ENCODE results near the gene PDLIM7. TPM values are rescaled to one million over a fixed set of nuclear protein-coding genes. Genes with fewer than 3 reads are reported as not detected.

PDLIM7 gene
- total RNA-seq, 1 donor from 2014 or later = 24.4 TPM

DNA sequence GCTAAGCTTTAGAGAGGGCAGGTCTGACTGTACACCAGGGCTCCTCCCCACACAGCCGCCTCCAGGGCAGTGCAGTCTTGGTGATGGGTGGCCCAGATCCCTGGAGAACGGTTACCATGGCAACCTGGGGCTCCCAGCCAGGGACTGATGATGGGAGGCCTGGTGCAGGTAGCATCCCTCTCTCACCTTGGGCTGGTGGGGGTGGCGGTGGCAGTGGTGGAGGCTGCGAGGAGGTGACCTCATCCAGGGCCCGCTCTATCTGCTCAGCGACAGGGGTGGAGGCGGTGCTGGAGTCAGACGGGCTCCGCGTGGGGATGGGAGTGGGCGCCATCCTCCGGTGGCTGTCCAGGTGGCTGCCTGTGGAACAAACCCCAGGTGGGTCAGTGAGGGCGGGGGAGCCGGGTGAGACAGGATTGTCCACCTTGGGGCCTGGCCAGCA, 38.5 kb downstream of the PDLIM7 start:
- no peak for DNase-seq (ENCODE audit: low read depth in 2 of 2)

DNA sequence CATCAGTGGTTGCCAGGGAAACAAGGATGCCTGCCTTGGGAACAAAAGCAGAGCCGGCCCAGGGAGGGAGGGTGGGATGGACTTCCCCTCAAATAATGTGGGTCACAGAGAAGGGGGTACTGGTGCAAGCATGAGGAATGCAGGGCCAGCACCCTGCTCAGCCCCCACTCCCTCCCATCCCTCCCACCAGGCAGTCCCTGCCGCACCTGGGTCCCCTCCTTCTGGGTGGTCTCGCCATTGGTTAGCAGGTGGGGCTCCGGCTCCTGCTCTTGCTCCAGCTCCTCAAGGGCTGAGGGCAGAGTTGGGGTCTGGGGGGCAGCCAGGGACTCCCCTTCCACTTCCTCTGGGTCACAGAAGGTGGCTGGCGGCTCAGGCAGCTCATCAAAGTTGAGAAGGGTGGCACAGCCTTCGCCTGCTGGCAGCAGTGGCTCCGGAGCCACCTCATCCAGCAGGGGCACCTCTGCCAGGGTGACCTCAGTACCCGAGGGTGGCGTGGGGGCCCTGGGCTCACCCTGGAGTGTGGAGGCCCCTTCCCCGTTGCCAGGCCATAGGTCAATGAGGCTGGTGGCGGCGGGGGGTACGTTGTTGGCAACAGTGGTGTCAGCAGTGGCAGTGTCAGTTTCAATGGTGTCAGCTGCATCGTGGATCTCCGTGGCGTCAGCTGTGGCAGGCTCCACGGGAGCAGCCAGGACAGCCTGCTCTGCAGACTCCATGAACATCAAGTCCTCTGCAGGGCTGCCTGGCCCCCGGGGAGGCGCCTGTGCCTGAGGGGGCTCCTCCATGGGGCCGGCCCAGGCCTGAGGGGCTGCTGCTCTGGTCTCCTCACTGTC, 39.3 kb downstream of the PDLIM7 start:
- DNase-seq (ENCODE audit: low read depth in 2 of 2) = no peak

DNA sequence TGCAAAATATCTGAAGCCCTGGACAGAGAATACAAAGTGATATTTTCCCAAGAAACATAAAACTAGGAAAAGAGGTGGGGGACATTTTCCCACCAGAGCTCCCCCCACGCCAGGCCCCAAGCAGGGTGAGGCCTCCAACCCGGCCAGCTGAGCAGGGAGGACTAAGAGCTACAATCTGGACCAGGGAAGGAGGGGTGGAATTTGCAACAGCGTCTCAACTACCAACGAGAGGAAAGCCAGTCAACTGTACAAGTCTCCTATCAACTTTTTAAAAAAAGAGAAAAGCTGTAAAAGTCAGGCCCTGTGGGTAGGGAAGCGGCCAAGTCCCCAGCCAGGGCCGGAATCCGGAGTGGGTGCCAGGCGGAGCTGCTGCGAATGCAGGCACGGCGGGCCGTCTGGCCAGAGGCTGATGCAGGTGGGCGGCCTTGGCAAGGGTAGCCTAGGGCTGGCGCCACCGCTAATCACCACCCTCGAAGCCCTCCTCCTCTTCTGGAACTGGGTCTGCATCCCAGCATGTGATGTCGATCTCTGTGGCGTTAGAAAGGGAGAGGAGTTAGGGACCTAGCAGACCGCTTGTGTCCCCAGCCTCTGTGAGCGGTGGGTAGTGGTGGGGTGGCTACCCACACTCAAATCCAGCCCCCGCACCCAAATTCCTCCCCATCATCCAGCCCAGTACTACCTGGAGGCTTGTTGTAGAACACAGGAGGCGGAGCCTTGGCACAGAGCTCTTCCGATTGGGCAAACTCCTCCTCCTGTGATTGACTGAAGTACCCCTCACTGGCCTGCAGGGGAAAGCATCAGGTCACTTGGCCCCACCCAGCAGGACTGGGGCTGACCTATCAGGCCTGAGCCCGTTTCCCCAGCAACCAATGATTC, 40.2 kb downstream of the PDLIM7 start:
- peak; percentile 98 for DNase-seq (ENCODE audit: low read depth in 2 of 2)

DNA sequence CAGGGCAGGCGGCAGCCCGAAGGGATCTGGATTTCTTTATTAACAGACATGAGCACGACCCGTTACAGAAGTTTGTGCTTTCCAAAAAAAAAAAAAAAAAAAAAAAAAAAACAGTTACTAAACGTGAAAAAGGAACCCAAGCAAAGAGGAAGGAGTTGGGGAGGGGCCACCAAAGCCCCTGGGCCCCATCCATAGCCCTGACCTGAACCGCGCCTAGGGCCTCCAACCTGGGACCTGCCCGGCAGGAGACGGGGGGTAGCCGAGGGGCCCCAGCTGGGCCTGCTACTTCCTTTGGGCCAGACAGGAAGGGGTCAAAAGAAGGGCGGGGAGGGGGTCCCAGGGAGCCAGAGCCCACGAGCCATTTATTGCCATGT, 40.8 kb downstream of the PDLIM7 start:
- no peak for DNase-seq (ENCODE audit: low read depth in 2 of 2)

DNA sequence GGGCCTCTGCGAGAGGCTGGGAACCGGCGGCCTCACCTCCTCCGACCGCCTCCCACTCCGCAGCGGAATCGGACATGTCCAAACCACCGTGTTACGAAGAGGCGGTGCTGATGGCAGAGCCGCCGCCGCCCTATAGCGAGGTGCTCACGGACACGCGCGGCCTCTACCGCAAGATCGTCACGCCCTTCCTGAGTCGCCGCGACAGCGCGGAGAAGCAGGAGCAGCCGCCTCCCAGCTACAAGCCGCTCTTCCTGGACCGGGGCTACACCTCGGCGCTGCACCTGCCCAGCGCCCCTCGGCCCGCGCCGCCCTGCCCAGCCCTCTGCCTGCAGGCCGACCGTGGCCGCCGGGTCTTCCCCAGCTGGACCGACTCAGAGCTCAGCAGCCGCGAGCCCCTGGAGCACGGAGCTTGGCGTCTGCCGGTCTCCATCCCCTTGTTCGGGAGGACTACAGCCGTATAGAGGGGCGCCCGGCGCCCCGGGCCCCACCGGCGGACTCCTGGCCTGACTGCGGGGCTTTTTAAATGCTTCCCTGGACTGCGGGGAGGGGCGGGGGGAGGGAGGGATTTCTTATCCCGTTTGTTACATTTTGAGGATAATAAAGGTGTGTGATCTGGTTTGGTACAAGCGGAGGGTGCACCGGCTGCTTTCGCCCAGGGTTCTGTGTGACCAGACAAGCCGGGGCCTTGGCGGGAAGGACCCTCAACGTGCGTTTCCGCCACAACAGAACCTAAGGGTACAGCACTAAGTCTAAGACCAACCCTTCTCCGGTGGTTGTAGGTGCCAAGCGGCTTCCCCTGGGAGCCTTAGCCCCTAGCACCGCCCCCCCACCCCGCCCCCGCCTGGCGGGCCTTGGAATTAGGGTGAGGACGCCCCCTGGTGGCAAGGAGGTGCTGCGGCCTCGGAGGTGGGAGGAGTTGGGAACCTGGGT, 41.5 kb downstream of the PDLIM7 start:
- DNase-seq (ENCODE audit: low read depth in 2 of 2) = peak; percentile 87 to 89

DNA sequence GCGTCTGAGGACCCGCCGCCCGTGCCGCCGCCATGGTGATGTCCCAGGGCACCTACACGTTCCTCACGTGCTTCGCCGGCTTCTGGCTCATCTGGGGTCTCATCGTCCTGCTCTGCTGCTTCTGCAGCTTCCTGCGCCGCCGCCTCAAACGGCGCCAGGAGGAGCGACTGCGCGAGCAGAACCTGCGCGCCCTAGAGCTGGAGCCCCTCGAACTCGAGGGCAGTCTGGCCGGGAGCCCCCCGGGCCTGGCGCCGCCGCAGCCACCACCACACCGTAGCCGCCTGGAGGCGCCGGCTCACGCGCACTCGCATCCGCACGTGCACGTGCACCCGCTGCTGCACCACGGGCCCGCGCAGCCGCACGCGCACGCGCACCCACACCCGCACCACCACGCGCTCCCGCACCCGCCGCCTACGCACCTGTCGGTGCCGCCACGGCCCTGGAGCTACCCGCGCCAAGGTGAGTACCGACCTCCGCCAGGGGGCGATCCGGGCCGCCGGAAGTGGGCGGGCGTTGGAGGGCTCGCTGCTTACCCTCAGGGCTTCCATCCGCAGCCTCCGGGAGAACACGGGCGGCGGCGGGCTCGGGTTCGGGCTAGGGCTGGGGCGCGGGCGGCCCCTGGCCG, 42.3 kb downstream of the PDLIM7 start:
- DNase-seq (ENCODE audit: low read depth in 2 of 2) = peak; percentile 69 to 84

DNA sequence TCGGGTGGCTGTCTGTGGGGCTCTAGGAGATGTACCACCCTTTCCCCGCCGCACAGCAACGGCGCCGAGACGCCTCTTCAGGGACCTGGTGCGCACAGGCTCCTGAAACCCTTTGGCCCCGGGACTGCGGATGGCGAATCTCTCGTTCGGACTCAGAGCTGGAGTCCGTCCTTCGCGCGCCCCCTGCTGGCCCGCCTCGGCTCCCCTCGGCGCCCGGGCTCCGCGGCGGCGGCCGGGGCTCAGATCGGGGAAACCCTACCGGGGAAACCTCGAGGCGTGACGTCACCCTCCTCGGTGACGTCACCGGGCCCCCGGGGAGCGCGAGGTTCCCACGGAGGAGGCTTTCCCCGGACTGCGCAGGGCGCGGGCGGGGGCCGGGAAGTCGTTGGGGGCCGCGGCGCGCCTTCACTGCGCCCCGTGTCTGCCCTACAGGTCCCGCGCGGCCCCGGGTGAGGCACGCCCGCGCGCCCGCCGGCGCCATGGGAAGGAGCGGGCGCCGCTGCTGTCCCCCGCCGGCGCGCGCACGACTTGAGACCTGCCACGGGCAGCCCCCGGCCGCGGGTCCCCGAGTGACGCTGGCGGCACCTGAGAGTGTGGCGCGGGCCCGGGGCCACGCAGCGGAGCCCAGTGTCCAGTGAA, 42.9 kb downstream of the PDLIM7 start:
- DNase-seq (ENCODE audit: low read depth in 2 of 2) = peak; percentile 91

DNA sequence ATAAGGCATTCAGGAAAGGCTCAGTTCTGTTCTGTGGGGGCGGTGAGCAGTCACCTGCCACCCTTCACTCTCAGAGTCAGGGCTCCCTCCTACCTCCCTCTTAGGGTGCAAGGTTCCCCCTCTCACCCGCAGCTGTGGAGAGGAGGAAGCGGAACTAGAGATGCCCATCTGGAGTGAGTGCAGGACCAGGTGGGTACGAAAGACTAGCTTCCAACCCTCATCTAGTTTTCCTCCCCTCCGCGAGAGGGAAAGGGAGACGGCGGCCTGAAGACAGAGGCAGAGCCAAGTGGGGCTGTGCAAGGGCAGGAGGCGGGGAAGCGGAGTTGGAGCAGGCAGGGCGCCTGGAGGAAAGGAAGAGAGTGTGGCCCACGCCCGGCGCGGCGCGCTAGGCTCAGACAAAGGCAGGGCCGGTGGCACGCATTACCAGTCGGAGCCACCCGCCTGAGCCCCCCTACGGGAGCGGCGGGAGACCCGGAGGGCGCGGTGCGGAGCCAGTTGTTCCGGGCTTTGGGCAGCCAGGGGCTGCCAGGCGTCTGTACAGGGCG, 43.5 kb downstream of the PDLIM7 start:
- no peak for DNase-seq (ENCODE audit: low read depth in 2 of 2)

DNA sequence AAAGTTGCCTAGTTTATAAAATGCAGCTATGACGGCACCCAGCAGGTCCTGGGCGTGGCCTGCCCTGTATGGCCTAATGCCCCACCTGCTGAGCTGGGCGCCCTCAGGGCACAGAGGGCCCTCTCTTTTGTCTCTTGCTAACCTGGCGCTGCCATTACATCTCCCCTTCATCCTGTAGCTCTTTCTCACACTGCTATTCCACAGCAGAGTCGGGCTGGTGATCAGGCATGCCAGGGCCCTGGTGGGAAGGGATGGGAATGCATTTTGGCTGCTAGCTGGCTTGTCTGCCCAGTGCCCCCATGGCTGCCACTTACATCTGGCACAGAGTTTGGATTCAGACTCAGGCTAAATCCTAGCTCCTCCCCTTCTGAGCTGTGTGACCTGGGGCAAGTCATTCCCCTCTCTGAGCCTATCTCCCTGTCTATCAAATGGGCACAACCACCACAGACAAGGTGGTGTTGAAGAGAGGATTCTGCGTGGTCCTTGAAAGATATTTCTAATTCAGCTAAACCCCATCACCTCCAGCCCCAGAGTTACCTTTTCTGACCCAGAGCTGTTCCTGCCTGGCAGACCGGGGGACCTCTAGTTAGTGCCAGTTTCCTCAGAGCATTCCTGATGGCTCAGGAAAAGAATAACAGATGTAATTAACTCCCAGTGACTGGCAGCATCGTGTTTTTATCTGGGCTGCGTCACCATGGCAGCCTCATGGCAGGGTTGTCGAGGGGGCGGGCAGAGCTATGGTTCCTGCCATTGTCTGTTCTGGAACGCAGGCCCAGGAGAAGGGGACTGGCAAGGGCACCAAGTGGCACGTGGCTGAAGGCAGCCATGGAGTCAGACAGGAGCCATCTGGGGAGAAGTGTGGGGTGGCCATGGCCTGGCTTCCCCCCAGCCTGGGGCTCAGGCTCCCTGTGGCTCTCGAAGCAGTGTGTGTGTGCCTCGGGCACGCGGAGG, 44.4 kb downstream of the PDLIM7 start:
- peak; percentile 44 to 80 for DNase-seq (ENCODE audit: low read depth in 2 of 2)

DNA sequence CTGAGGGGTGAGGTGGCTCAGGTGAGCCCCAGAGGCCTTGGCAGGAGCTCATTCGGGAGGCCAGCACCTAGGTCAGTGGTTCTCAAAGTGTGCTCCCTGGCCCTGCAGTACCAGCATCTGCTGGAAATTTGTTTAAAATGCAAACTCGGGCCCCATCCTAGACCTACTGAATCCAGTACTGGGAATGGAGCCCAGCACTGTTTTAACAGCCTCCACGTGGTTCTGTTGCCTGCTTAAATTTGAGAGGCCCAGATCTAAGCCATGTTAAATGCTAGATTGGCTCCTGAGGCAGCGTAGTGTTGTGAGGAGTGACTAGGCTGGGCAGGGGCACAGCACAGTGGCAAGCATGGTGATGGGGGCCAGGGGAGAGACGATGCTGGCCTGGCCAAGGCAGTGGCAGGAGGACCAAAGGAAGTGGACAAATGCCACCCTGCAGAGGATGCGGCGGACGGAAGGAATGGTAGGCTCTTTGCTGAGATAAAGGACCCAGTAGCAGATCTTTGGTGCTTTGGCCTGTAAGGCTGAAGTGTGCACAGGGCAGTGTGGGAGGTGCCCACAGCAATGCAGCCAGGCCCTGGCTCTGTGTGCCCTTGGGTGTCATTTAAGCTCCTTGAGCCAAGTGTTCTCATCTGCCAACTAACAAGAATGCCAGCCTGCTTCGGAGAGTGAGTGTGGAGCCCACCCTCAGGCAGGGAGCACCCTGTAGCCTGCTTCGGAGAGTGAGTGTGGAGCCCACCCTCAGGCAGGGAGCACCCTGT, 46.6 kb downstream of the PDLIM7 start:
- no peak for DNase-seq (ENCODE audit: low read depth in 2 of 2)

DNA sequence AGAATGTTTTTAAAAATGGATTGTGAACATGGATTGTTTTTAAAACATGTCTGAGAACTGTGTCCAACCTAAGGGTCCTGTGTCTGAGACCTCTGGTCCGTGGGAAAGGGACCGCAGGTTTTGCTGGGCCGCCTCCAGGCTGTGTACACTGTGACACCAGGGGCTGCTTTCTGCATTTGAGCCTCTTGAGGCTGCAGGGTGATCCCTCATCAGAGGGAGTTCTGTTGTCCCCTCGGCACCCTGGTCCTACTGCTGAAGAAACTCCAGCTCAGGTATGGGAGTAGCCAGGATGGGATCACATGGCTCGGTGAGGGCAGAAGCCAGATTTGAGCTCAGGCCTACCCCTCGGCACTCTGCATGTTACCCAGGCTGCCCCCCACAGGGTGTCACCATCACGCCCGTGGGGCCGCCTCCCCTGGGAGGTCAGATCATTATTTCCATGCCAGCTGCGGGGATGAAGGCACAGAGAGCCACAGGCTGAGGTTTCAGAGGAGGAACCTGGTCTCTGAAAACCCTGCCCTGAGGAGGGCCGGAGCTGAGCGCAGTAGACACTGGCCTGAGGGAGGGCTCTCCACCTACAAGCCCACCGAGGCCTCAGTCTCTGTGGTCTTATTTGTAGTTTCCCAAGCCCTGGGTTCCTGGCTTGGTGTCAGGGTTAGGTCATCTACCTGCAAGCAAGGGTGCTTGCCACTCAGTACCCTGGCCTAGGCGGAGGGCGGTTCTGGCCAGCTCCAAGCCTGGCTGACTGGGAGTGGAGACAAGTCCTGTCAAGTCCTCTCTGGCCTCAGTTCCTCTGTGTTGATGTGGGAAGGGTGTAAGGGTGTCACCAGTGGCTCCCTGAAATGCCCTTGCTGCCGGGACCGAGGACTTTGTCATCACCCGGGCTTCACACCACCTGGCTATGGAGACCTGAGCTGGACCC, 48.0 kb downstream of the PDLIM7 start:
- DNase-seq (ENCODE audit: low read depth in 2 of 2) = no peak

DNA sequence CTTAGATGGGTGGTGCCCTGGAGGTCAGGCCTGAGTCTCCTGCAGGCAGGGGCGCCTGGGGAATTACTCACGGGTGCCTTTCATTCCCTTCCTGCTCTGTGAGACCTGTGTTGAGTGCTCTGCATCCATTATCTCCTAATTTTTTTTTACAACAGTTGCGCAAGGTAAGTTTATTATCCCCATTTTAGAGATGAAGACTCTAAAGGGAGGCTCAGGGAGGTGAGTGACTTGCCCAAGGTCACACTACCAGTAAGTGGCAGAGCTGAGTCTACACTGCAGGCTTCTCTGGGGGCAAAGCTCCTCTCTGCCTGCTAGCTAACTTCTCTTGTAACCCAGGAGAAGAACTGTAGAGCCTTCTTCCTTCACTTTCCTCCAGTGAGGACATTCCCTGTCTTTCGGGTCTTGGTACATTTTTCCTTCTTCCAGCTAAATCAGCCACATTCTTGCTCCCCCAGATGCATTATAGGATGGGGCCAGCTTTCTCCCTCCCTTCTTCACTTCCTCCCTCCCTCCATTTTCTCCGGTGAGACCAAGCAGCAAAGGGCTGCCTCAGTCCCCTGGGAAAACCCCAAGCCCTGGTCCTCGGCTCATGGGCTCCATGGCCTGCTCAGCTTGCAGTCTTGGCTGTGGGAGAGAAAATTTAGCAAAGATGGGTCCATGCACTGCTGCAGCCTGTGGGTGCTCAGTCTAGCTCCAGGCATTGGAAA, 49.0 kb downstream of the PDLIM7 start:
- DNase-seq (ENCODE audit: low read depth in 2 of 2) = no peak

DNA sequence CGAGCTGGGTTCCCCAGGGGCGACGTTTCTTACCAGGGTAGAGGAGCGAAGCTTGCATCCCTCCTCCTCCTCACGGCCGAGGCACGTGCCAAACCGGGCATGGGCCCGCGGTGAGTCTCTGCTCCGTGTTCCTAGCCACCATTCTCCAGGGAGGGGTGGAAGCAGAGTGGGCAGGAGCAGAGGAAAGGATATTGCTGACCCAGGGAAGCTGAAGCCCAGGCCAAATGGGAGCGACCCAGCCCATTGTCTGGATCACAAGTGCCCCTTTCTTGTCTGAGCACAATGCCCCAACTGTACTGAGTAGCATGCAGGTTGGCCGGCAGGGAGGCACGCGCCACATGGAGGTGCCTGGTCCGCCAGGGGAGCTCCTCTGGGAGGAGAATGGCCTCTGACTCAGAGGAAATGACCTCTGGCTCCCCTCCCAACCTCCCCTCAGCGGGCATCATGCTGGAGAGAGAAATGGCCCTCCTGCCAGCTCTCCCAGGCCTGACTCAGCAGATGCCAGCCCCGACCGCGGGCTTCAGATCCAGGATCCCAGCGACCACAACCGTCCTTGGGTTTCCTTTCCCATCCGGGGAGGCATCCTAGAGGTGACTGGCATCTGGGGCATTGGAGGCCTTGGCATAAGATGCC, 49.7 kb downstream of the PDLIM7 start:
- peak; percentile 42 to 54 for DNase-seq (ENCODE audit: low read depth in 2 of 2)

DNA sequence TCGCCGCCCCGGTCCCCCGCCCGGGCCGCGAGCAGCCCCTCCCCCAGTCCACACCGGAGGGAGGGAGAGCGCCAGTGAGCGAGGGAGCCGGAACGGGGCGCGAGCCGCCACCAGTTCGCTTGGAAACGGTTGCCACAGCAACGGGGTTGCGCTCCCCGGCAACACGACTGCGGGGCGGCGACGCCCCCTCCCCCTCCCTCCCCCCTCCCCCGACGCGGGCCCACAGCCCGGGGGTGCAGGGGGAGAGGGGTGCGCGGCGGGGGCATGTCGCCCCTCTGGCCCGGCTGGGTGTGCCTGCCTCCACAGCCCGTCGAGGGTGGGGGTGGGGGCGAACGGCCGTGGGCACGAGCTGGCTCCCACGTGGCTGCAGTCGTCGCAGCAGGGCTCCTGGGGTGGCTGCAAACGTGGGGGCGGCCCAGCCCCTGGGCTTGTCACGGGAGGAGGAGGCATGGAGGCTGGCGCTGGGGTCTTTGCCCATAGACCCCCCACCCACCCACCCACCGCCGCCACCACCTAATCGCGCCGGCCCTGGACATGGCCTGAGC, 50.3 kb downstream of the PDLIM7 start:
- DNase-seq (ENCODE audit: low read depth in 2 of 2) = peak; percentile 29 to 54

DNA sequence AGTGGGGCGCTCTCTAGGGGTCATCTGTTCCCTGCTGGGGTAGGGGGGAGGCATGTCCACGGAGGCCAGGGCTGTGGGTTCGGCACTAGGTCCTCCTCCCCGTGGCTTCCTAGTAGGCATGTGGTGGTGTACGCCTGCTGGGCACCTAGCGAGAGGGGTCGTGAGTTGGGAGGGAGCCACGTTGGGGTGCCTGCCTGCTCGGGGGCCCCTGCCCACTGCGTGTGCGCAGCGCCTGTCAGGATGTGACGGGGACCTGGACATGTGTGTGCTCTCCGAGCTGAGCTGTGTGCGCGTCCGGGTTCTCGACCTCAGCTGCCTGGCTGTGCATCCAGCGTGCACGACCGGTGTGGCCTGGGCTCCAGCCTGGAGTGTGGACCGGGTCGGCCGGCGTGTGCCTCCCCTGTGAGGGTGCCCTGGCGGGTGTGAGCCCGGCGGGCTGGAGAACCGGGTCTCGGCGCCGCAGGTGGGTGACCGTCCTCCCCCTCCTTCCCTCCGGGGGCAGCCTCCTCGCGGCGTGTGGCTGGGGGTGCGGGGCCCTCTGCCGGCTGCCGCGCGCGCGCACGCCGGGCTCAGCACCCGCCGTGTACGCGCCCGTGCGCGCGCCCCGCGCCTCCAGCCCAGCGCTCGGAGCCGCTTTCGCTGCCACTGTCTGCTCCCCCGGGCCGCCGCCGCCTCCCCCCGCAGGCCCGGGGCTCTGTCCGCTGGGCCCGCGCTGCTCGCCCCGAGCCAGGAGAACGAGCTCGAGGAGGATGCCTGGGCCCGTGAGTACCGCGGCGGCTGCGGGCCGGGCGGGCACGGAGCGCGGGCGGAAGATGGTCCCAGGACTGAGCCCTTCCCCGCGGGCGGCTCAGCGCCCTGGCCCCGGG, 51.0 kb downstream of the PDLIM7 start, which contains the start of gene PRR7:
PRR7 (plus strand) TSS at position 615 of the 866 bp plus-strand sequence. CDS start 8,254 bp downstream, outside the sequence.
- DNase-seq (ENCODE audit: low read depth in 2 of 2) = peak; percentile 71 to 80

Data from lung microvascular endothelial cell (primary cell).